ENCODE measurements around the gene SPAG7.
"Not testable (repeated sequence)": the region's sequence is repeated elsewhere in the genome, so short reads cannot be mapped to it uniquely, and the experiment has no call there.

The SPAG7 gene

GRCh38 chr17:4935650-4936049 lies 32.0 kb downstream of the SPAG7 start:
- no peak for DNase-seq

- DNase-seq = peak in 1 of 2 donors; percentile 16
Observed at GRCh38 chr17:4934173-4934979, 33.2 kb downstream of the SPAG7 start.

- no peak for DNase-seq
Observed at GRCh38 chr17:4933646-4934045, 34.0 kb downstream of the SPAG7 start.

GRCh38 chr17:4932756-4933155 lies 34.9 kb downstream of the SPAG7 start:
- DNase-seq = no peak

GRCh38 chr17:4931963-4932362 lies 35.7 kb downstream of the SPAG7 start, which contains the start of gene GP1BA:
TSS of gene GP1BA (plus strand) at chr17:4932277. CDS start at chr17:4932605, 328 bp downstream.
- DNase-seq = no peak

- no peak for DNase-seq
Observed at GRCh38 chr17:4928881-4929280, 38.7 kb downstream of the SPAG7 start.

- DNase-seq = not testable (repeated sequence)
Observed at GRCh38 chr17:4926577-4927335, 40.9 kb downstream of the SPAG7 start.

GRCh38 chr17:4921320-4921719 lies 46.3 kb downstream of the SPAG7 start:
- no peak for DNase-seq

GRCh38 chr17:4920351-4921048 lies 47.1 kb downstream of the SPAG7 start:
- DNase-seq = peak in 1 of 2 donors; percentile 51

GRCh38 chr17:4919511-4920047 lies 48.0 kb downstream of the SPAG7 start:
- DNase-seq = no peak

- not testable (repeated sequence) for DNase-seq
Observed at GRCh38 chr17:4914551-4914950, 53.1 kb downstream of the SPAG7 start.

- DNase-seq = no peak
Observed at GRCh38 chr17:4913994-4914393, 53.6 kb downstream of the SPAG7 start.
